Chondrocyte (in vitro differentiated cells): ENCODE data around the gene WWC1. TPM values are rescaled to one million over a fixed set of nuclear protein-coding genes. Genes with fewer than 3 reads are reported as not detected.

Experiments used
- DNase-seq: peaks from one replicate; pipeline ENCODE4 v3.0.0; 2021; ENCODE audit warnings: mixed read lengths, low spot score
- H3K27ac Mint-ChIP-seq: one replicate; pipeline ENCODE4 v1.8.0; 2021; ENCODE audit warnings: mild to moderate bottlenecking, moderate library complexity, mixed read lengths; ENCODE audit not compliant: unreplicated experiment
- H3K27me3 Mint-ChIP-seq: 2 replicates; pipeline ENCODE4 v1.8.0; 2021; ENCODE audit warnings: low read depth, mixed read lengths
- H3K36me3 Mint-ChIP-seq: 2 replicates; pipeline ENCODE4 v1.8.0; 2021; ENCODE audit warnings: low read depth, mixed read lengths
- H3K4me1 Mint-ChIP-seq: 2 replicates; pipeline ENCODE4 v1.8.0; 2021; ENCODE audit warnings: low read depth, mild to moderate bottlenecking, mixed read lengths
- H3K4me3 Mint-ChIP-seq: one replicate; pipeline ENCODE4 v1.8.0; 2021; ENCODE audit warnings: mild to moderate bottlenecking, moderate library complexity, mixed read lengths; ENCODE audit not compliant: unreplicated experiment
- H3K9me3 Mint-ChIP-seq: 2 replicates; pipeline ENCODE4 v1.8.0; 2021; ENCODE audit warnings: low read depth, mixed read lengths
- total RNA-seq: library from RNA; stranded (reverse); gene quantifications from 3 replicates; pipeline ENCODE4 v1.2.1, GENCODE V29; 2021
- TF ChIP-seq, protein P1 (sequence below): fragments of 200-600 bp; sonication (generic); IDR thresholded peaks from 2 replicates; pipeline ENCODE4 v1.5.0; 2021; ENCODE audit warnings: antibody characterized with exemption, mild to moderate bottlenecking, moderate library complexity

WWC1 gene
- total RNA-seq, 1 donor from 2014 or later: 2.1 TPM

DNA sequence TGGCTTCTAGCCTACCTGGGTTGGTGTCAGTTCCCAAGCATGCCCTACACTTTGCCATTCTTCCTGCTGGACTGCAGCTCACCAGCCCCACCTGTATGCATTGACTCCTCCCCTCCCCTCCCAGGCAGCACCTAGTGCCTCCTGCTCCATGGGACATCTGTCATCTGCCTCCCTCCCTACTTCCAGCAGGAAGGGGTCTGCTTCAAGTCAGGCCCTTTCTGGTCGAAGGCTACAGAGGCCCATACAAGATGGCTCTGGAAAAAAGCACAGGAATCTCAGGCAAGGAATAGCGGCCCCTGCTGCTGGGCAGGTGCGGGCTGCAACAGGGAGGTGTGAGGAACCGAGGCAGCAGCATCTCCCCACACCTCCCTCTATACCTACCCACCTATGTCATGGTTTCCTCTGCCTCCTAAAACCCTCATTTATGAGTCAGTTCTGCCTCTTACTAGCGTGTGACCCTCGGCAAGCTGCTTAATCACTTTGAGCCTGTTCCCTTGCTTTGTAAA, 19.7 kb downstream of the WWC1 start:
- Mint-ChIP-seq H3K4me1 (peaks cover 10% of the 10 kb centered on the region), H3K4me3 (no peak overlapping the region), H3K9me3 (no peaks in the 10 kb centered on the region), H3K27me3 (peaks cover 6% of the 10 kb centered on the region), H3K27ac (no peak overlapping the region), H3K36me3 (no peaks in the 10 kb centered on the region)
- DNase-seq: no peak
- TF ChIP-seq, protein P1, sequence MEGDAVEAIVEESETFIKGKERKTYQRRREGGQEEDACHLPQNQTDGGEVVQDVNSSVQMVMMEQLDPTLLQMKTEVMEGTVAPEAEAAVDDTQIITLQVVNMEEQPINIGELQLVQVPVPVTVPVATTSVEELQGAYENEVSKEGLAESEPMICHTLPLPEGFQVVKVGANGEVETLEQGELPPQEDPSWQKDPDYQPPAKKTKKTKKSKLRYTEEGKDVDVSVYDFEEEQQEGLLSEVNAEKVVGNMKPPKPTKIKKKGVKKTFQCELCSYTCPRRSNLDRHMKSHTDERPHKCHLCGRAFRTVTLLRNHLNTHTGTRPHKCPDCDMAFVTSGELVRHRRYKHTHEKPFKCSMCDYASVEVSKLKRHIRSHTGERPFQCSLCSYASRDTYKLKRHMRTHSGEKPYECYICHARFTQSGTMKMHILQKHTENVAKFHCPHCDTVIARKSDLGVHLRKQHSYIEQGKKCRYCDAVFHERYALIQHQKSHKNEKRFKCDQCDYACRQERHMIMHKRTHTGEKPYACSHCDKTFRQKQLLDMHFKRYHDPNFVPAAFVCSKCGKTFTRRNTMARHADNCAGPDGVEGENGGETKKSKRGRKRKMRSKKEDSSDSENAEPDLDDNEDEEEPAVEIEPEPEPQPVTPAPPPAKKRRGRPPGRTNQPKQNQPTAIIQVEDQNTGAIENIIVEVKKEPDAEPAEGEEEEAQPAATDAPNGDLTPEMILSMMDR: no peak

DNA sequence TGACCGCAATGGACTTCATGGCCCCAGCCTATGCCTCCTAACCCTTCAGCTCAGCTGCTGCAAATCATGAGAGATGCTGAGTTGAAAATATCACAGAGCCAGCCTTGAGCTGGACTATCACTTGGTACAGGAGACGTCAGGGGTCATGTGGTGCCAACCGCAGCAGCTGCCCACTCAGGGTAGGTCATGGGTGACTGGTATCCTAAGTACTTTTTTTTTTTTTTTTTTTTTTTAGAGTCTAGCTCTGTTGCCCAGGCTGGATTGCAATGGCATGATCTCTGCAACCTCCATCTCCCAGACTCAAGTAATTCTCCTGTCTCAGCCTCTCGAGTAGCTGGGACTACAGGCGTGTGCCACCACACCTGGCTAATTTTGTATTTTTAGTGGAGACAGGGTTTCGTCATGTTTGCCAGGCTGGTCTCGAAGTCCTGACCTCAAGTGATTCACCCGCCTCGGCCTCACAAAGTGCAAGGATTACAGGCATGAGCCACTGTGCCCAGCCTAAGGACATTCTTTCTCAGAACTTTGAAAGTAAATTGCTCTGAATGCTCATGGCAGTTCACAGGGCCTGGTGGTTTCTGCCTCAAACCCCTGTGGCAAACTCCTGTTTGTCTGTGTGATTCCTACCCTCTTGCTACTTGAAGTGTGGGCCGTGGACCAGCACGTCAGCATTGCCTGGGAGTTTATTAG, 21.3 kb downstream of the WWC1 start:
- H3K4me3 Mint-ChIP-seq: no peak overlapping the region
- H3K4me1 Mint-ChIP-seq: peaks cover 11% of the 10 kb centered on the region
- H3K27me3 Mint-ChIP-seq: peaks cover 6% of the 10 kb centered on the region
- H3K36me3 Mint-ChIP-seq: no peaks in the 10 kb centered on the region
- no peaks in the 10 kb centered on the region for H3K9me3 Mint-ChIP-seq
- TF ChIP-seq, protein P1: no peak
- H3K27ac Mint-ChIP-seq: no peak overlapping the region
- no peak for DNase-seq

DNA sequence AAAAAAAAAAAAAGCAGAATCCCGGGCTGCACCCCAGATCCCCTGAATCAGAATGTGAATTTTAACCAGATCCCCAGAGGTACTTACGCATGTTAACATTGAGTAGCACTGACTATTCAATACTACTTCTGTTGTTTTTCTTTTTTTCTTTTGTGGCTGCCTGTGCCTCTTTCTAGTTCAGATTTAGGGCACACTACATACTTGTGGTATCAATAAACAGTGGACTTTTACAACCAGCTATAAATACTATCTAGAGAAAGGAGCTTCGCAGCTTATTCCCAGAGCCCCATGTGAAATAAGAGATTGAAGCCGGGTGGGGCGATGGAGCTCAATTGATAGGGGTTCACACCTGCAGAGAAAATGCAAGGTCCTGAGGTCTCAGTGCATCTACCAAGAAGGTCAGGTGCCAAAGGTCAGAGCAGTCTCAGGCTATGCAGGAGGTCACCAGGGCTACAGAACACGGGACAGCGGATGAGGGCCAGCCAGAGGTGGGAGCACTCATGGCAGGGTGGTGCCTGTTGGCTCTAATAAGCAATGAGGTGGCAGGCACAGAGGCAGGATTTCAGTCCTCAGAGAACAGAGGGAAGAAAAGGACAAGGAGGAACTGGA, 22.3 kb downstream of the WWC1 start:
- Mint-ChIP-seq H3K36me3 (no peaks in the 10 kb centered on the region), H3K27ac (no peak overlapping the region), H3K9me3 (no peaks in the 10 kb centered on the region), H3K4me1 (peaks cover 13% of the 10 kb centered on the region), H3K27me3 (peaks cover 4% of the 10 kb centered on the region), H3K4me3 (no peak overlapping the region)
- TF ChIP-seq, protein P1: no peak
- no peak for DNase-seq

DNA sequence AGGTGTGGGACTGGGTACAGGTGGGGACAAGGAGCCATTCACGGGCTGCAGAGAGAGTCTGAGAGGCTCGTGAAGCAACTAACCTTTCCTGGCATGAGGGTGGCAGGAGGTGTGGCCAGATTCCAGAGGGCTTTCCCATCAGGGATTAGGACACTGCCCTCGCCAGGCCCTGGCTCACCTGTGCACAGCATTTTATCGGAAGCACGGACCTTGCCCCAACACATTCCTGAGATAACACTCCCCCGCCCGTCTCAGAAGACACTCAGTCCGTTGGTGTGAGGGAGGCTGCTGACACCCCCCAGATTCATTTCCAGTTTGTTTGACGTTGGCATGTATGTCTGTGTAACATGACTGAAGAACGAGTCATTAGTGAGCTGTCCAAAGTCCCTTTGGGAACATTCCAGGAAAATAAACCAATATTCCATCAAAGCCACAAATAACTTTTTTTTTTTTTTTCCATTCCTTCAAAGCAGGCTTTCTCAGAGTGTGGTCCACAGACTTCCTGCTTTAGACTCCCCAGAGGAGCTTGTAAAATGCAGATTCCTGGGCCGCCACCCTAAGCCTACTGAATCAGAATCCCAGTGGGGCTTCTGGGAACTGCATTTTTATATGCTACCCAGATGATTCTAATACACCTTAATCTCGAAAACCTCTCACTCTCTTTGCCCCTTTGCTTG, 23.4 kb downstream of the WWC1 start:
- H3K36me3 Mint-ChIP-seq: no peaks in the 10 kb centered on the region
- no peak for DNase-seq
- peaks cover 13% of the 10 kb centered on the region for H3K4me1 Mint-ChIP-seq

More for the DNA sequence above, 23.4 kb downstream of the WWC1 start:
- TF ChIP-seq, protein P1: peak; percentile 27
- peak overlapping the region; percentile 58 for H3K27ac Mint-ChIP-seq
- no peaks in the 10 kb centered on the region for H3K9me3 Mint-ChIP-seq
- H3K27me3 Mint-ChIP-seq: no peaks in the 10 kb centered on the region
- no peak overlapping the region for H3K4me3 Mint-ChIP-seq
